SK-N-SH treated with all-trans-retinoic acid at 6 μM for 48 hours (cell line): ENCODE measurements around the gene CAPZA3.

Source experiments
- ATAC-seq: fragments of 200-7000 bp; cut with Tn5 transposase; 3 replicates; pipeline ENCODE4 v1.9.1; 2020; ENCODE audit warnings: mild to moderate bottlenecking, moderate library complexity
- ARNTL ChIP-seq: fragments of 450-650 bp; formaldehyde crosslinking; IDR thresholded peaks from 2 replicates; pipeline ENCODE4 v1.5.0; 2020; ENCODE audit warnings: low read depth, mild to moderate bottlenecking, moderate library complexity, borderline replicate concordance
- BACH2 ChIP-seq: fragments of 250-450 bp; sonication (Bioruptor Pico); IDR thresholded peaks from 2 replicates; pipeline ENCODE4 v1.9.0; 2021; ENCODE audit warnings: mild to moderate bottlenecking, borderline replicate concordance
- CSDC2 ChIP-seq: fragments of 250-450 bp; sonication (Bioruptor Pico); IDR thresholded peaks from 2 replicates; pipeline ENCODE4 v1.5.0; 2020; ENCODE audit warnings: mild to moderate bottlenecking, moderate library complexity
- ESRRG ChIP-seq: fragments of 250-450 bp; sonication (Bioruptor Pico); IDR thresholded peaks from 2 replicates; pipeline ENCODE4 v1.6.1; 2021; ENCODE audit warnings: mild to moderate bottlenecking
- GLIS3 ChIP-seq: fragments of 250-450 bp; sonication (Bioruptor Pico); IDR thresholded peaks from 2 replicates; pipeline ENCODE4 v1.5.0; 2020; ENCODE audit warnings: mild to moderate bottlenecking, moderate library complexity
- ISL1 ChIP-seq: fragments of 250-450 bp; sonication (Bioruptor Pico); IDR thresholded peaks from 2 replicates; pipeline ENCODE4 v2.1.2; 2022; ENCODE audit warnings: mild to moderate bottlenecking, moderate library complexity
- OSR1 ChIP-seq: fragments of 250-450 bp; sonication (Bioruptor Pico); IDR thresholded peaks from 2 replicates; pipeline ENCODE4 v1.8.0; 2022; ENCODE audit warnings: moderate library complexity, mild to moderate bottlenecking, inconsistent platforms
- PPARA ChIP-seq: fragments of 250-450 bp; sonication (Bioruptor Pico); IDR thresholded peaks from 2 replicates; pipeline ENCODE4 v1.5.0; 2020; ENCODE audit warnings: mild to moderate bottlenecking, borderline replicate concordance
- RARB ChIP-seq: fragments of 250-450 bp; sonication (Bioruptor Pico); IDR thresholded peaks from 2 replicates; pipeline ENCODE4 v1.8.0; 2021; ENCODE audit warnings: mild to moderate bottlenecking, moderate library complexity
- SNAI2 ChIP-seq: fragments of 250-450 bp; sonication (Bioruptor Pico); IDR thresholded peaks from 2 replicates; pipeline ENCODE4 v1.5.0; 2020; ENCODE audit warnings: mild to moderate bottlenecking, moderate library complexity
- TCF4 ChIP-seq: fragments of 250-450 bp; sonication (Bioruptor Pico); IDR thresholded peaks from 2 replicates; pipeline ENCODE4 v1.8.0; 2021; ENCODE audit warnings: mild to moderate bottlenecking, moderate library complexity, borderline replicate concordance
- TOX ChIP-seq: fragments of 250-450 bp; sonication (Bioruptor Pico); IDR thresholded peaks from 2 replicates; pipeline ENCODE4 v1.8.0; 2021; ENCODE audit warnings: mild to moderate bottlenecking, moderate library complexity, borderline replicate concordance
- ZC3H10 ChIP-seq: fragments of 250-450 bp; sonication (Bioruptor Pico); IDR thresholded peaks from 2 replicates; pipeline ENCODE4 v1.5.1; 2021; ENCODE audit warnings: mild to moderate bottlenecking, moderate library complexity
- ZFP3 ChIP-seq: fragments of 250-450 bp; sonication (Bioruptor Pico); IDR thresholded peaks from 2 replicates; pipeline ENCODE4 v1.5.0; 2020; ENCODE audit warnings: mild to moderate bottlenecking, moderate library complexity
- ZFP30 ChIP-seq: fragments of 450-650 bp; formaldehyde crosslinking; IDR thresholded peaks from 2 replicates; pipeline ENCODE4 v1.5.0; 2022; ENCODE audit warnings: mild to moderate bottlenecking, moderate library complexity
- ZNF565 ChIP-seq: fragments of 450-650 bp; formaldehyde crosslinking; conservative IDR thresholded peaks from 2 replicates; pipeline ENCODE4 v1.5.0; 2020; ENCODE audit warnings: low read depth, mild to moderate bottlenecking, moderate library complexity
- ZNF70 ChIP-seq: fragments of 450-650 bp; formaldehyde crosslinking; IDR thresholded peaks from 2 replicates; pipeline ENCODE4 v1.5.0; 2020; ENCODE audit warnings: mild to moderate bottlenecking, moderate library complexity
- ZNF8 ChIP-seq: fragments of 450-650 bp; formaldehyde crosslinking; IDR thresholded peaks from 2 replicates; pipeline ENCODE4 v1.5.0; 2020; ENCODE audit warnings: mild to moderate bottlenecking, moderate library complexity
- TF ChIP-seq, protein P1 (sequence below): fragments of 250-450 bp; sonication (Bioruptor Pico); IDR thresholded peaks from 2 replicates; pipeline ENCODE4 v1.8.0; 2020; ENCODE audit warnings: mild to moderate bottlenecking, moderate library complexity, borderline replicate concordance
- TF ChIP-seq, protein P2 (sequence below): fragments of 250-450 bp; sonication (Bioruptor Pico); IDR thresholded peaks from 2 replicates; pipeline ENCODE4 v1.5.1; 2020; ENCODE audit warnings: low read depth, mild to moderate bottlenecking, moderate library complexity
- TF ChIP-seq, protein P3 (sequence below): fragments of 250-450 bp; sonication (Bioruptor Pico); IDR thresholded peaks from 2 replicates; pipeline ENCODE4 v1.5.1; 2021; ENCODE audit warnings: mild to moderate bottlenecking, moderate library complexity
- TF ChIP-seq, protein P4 (sequence below): fragments of 250-450 bp; sonication (Bioruptor Pico); IDR thresholded peaks from 2 replicates; pipeline ENCODE4 v1.5.0; 2020; ENCODE audit warnings: mild to moderate bottlenecking, moderate library complexity

CAPZA3 gene

DNA sequence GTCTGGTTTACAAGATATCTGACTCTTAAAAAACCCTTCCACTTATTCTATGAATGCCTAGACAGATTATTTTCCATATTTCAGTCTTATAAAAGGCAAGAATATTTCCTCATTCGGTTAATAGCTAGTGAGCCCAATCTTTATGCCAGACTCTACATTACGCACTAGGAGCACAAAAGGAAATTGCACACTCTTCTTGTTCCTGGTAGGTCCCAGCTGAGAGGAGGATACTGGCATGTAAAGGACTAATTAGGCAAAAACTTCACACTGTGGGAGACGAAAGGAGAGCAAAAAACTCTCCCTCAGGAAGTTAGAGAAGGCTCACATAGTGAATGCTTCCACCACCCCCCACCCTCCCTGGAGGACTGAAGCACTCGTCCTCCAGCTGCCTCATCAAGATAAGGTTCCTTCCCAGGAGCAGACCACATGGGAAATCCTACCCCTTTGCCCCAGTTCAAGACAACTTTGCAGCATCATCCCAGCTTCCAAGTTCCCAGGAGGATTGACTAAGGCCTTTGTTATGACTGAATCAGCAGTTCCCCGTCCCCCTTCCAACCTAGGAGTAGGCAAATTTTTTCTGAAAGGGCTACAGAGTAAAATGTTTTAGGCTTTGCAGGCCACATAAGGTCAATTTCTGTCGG lies 14.5 kb downstream of the CAPZA3 start:
- ATAC-seq = no peak
- TF ChIP-seq PPARA (CRISPR knock-in tag) = no peak
- no peak for TF ChIP-seq ESRRG (CRISPR knock-in tag)
- no peak for TF ChIP-seq GLIS3 (CRISPR knock-in tag)
- TF ChIP-seq ZNF8 (CRISPR knock-in tag) = no peak
- TF ChIP-seq ZFP30 = no peak
- TF ChIP-seq, protein P1, sequence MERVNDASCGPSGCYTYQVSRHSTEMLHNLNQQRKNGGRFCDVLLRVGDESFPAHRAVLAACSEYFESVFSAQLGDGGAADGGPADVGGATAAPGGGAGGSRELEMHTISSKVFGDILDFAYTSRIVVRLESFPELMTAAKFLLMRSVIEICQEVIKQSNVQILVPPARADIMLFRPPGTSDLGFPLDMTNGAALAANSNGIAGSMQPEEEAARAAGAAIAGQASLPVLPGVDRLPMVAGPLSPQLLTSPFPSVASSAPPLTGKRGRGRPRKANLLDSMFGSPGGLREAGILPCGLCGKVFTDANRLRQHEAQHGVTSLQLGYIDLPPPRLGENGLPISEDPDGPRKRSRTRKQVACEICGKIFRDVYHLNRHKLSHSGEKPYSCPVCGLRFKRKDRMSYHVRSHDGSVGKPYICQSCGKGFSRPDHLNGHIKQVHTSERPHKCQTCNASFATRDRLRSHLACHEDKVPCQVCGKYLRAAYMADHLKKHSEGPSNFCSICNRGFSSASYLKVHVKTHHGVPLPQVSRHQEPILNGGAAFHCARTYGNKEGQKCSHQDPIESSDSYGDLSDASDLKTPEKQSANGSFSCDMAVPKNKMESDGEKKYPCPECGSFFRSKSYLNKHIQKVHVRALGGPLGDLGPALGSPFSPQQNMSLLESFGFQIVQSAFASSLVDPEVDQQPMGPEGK (CRISPR knock-in tag) = no peak
- no peak for TF ChIP-seq RARB (CRISPR knock-in tag)
- TF ChIP-seq SNAI2 (CRISPR knock-in tag) = no peak
- TF ChIP-seq, protein P2, sequence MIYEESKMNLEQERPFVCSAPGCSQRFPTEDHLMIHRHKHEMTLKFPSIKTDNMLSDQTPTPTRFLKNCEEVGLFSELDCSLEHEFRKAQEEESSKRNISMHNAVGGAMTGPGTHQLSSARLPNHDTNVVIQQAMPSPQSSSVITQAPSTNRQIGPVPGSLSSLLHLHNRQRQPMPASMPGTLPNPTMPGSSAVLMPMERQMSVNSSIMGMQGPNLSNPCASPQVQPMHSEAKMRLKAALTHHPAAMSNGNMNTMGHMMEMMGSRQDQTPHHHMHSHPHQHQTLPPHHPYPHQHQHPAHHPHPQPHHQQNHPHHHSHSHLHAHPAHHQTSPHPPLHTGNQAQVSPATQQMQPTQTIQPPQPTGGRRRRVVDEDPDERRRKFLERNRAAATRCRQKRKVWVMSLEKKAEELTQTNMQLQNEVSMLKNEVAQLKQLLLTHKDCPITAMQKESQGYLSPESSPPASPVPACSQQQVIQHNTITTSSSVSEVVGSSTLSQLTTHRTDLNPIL = no peak
- TF ChIP-seq, protein P3, sequence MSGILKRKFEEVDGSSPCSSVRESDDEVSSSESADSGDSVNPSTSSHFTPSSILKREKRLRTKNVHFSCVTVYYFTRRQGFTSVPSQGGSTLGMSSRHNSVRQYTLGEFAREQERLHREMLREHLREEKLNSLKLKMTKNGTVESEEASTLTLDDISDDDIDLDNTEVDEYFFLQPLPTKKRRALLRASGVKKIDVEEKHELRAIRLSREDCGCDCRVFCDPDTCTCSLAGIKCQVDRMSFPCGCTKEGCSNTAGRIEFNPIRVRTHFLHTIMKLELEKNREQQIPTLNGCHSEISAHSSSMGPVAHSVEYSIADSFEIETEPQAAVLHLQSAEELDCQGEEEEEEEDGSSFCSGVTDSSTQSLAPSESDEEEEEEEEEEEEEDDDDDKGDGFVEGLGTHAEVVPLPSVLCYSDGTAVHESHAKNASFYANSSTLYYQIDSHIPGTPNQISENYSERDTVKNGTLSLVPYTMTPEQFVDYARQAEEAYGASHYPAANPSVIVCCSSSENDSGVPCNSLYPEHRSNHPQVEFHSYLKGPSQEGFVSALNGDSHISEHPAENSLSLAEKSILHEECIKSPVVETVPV (CRISPR knock-in tag) = no peak
- no peak for TF ChIP-seq ZC3H10 (CRISPR knock-in tag)
- TF ChIP-seq ARNTL (CRISPR knock-in tag) = no peak
- no peak for TF ChIP-seq BACH2
- no peak for TF ChIP-seq ZNF565 (CRISPR knock-in tag)
- TF ChIP-seq ISL1 (CRISPR knock-in tag) = no peak
- TF ChIP-seq TOX (CRISPR knock-in tag) = no peak

DNA sequence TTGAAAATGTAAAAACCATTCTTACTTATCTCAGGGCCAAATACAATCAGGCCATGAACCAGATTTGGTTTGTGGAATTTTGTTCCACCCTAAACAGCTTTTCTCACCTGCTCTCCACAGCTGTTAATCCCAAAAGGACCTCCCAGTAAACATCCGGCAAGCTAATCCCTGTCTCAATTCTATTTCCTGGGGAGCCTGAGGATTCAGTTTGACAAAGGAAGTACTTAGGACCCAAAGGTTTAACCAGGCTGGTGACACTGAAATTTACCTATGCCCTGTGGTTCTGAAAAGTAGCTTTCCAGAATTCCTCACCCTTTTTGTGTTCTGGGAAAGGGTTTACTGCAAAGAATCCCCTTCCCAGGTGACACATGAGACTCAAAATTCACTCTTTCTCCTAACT lies 15.0 kb downstream of the CAPZA3 start:
- no peak for ATAC-seq
- TF ChIP-seq GLIS3 (CRISPR knock-in tag) = no peak
- TF ChIP-seq BACH2 = no peak
- TF ChIP-seq TCF4 (CRISPR knock-in tag) = no peak
- TF ChIP-seq ZNF70 (CRISPR knock-in tag) = no peak
- TF ChIP-seq RARB (CRISPR knock-in tag) = no peak
- no peak for TF ChIP-seq ARNTL (CRISPR knock-in tag)
- no peak for TF ChIP-seq ISL1 (CRISPR knock-in tag)
- TF ChIP-seq ZFP30 = no peak
- TF ChIP-seq TOX (CRISPR knock-in tag) = no peak
- TF ChIP-seq SNAI2 (CRISPR knock-in tag) = no peak
- no peak for TF ChIP-seq ZNF8 (CRISPR knock-in tag)
- TF ChIP-seq OSR1 (CRISPR knock-in tag) = no peak
- TF ChIP-seq ZC3H10 (CRISPR knock-in tag) = no peak
- no peak for TF ChIP-seq ZFP3 (CRISPR knock-in tag)
- TF ChIP-seq CSDC2 (CRISPR knock-in tag) = no peak
- TF ChIP-seq, protein P4, sequence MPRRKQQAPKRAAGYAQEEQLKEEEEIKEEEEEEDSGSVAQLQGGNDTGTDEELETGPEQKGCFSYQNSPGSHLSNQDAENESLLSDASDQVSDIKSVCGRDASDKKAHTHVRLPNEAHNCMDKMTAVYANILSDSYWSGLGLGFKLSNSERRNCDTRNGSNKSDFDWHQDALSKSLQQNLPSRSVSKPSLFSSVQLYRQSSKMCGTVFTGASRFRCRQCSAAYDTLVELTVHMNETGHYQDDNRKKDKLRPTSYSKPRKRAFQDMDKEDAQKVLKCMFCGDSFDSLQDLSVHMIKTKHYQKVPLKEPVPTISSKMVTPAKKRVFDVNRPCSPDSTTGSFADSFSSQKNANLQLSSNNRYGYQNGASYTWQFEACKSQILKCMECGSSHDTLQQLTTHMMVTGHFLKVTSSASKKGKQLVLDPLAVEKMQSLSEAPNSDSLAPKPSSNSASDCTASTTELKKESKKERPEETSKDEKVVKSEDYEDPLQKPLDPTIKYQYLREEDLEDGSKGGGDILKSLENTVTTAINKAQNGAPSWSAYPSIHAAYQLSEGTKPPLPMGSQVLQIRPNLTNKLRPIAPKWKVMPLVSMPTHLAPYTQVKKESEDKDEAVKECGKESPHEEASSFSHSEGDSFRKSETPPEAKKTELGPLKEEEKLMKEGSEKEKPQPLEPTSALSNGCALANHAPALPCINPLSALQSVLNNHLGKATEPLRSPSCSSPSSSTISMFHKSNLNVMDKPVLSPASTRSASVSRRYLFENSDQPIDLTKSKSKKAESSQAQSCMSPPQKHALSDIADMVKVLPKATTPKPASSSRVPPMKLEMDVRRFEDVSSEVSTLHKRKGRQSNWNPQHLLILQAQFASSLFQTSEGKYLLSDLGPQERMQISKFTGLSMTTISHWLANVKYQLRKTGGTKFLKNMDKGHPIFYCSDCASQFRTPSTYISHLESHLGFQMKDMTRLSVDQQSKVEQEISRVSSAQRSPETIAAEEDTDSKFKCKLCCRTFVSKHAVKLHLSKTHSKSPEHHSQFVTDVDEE (CRISPR knock-in tag) = no peak

DNA sequence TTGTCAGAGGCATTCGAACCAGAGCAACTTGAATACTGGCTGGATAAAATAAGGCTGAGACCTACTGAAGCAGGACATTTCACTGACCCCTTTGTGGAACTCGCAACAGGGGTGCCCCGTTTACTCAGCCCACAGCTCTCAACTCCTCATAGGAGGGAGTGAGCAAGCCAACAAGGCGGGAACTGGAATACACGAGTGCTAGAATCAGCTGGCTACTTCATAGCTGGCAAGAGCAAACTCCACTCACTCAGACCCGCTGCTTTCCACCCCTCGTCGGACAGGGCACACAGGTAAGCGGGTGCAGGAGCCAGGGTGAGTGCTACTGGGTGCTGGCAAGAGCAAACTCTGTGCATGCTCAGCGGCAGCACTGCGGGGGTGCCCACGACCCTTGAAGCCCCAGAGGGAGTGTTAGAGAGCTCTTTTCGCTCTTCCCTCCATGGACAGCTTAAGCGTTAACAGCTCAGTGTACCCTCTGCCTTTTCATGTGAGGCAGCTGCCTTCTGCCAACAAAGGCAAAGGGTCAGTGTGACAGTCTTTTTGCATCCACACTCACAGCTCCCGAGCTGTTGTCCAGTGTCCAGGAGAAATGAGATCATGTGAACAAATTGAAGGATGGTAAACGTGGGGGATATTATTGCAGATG lies 15.7 kb downstream of the CAPZA3 start:
- TF ChIP-seq BACH2 (no peak), RARB (CRISPR knock-in tag) (no peak), ZNF565 (CRISPR knock-in tag) (no peak)
- TF ChIP-seq, protein P3 (CRISPR knock-in tag) = no peak
- TF ChIP-seq, all 23 proteins: peak for 0
- ATAC-seq = no peak
